WTC11 (cell line): ENCODE measurements around the gene LRRFIP1. TPM values are rescaled to one million over a fixed set of nuclear protein-coding genes. Genes with fewer than 3 reads are reported as not detected.

ENCODE experiments used
- ATAC-seq: fragments of 200-7000 bp; cut with Tn5 transposase; 2 replicates; pipeline ENCODE4 v1.10.0; 2021; ENCODE audit warnings: mild to moderate bottlenecking, moderate library complexity
- CTCF ChIA-PET: fragments of 300-600 bp; sonication (Branson Sonifier 250); formaldehyde crosslinking; loops from one replicate; lab custom pipeline; 2021; ENCODE audit warnings: antibody characterized with exemption; lab: Charles Lee
- POLR2A ChIA-PET: fragments of 350-600 bp; sonication (Branson Sonifier 250); formaldehyde crosslinking; loops from one replicate; lab custom pipeline; 2021; ENCODE audit warnings: antibody characterized with exemption; lab: Charles Lee
- DNase-seq: peaks from one replicate; pipeline ENCODE4 v3.0.0; 2021; ENCODE audit warnings: low spot score
- H3K27ac Mint-ChIP-seq: 2 replicates; pipeline ENCODE4 v1.8.0; 2021; ENCODE audit warnings: mixed read lengths
- H3K27me3 Mint-ChIP-seq: 2 replicates; pipeline ENCODE4 v1.8.0; 2021; ENCODE audit warnings: low read depth, mild to moderate bottlenecking, moderate library complexity, mixed read lengths
- H3K36me3 Mint-ChIP-seq: 2 replicates; pipeline ENCODE4 v1.8.0; 2021; ENCODE audit warnings: mixed read lengths
- H3K4me1 Mint-ChIP-seq: 2 replicates; pipeline ENCODE4 v1.8.0; 2022; ENCODE audit warnings: mixed read lengths
- H3K4me3 Mint-ChIP-seq: 2 replicates; pipeline ENCODE4 v1.8.0; 2021; ENCODE audit warnings: mild to moderate bottlenecking, moderate library complexity, mixed read lengths
- H3K9me3 Mint-ChIP-seq: 2 replicates; pipeline ENCODE4 v1.8.0; 2021; ENCODE audit warnings: mixed read lengths
- ARID4B ChIP-seq: sonication (generic); formaldehyde crosslinking; IDR thresholded peaks from 2 replicates; pipeline ENCODE4 v1.8.0; 2023; ENCODE audit warnings: missing genetic modification reagents, mild to moderate bottlenecking, borderline replicate concordance
- ATF2 ChIP-seq: sonication (generic); formaldehyde crosslinking; IDR thresholded peaks from 2 replicates; pipeline ENCODE4 v1.8.1; 2022; ENCODE audit warnings: low read depth, missing genetic modification reagents, borderline replicate concordance
- ATF6 ChIP-seq: sonication (generic); formaldehyde crosslinking; IDR thresholded peaks from 2 replicates; pipeline ENCODE4 v1.8.1; 2023; ENCODE audit warnings: mild to moderate bottlenecking, missing genetic modification reagents
- E2F1 ChIP-seq: sonication (generic); formaldehyde crosslinking; IDR thresholded peaks from 2 replicates; pipeline ENCODE4 v1.8.0; 2022; ENCODE audit warnings: mild to moderate bottlenecking, missing genetic modification reagents
- E2F4 ChIP-seq: sonication (generic); formaldehyde crosslinking; IDR thresholded peaks from 2 replicates; pipeline ENCODE4 v1.8.1; 2022; ENCODE audit warnings: low read depth, mild to moderate bottlenecking, moderate library complexity, missing genetic modification reagents, borderline replicate concordance
- EMX1 ChIP-seq: fragments of 250-450 bp; sonication (Bioruptor Pico); IDR thresholded peaks from 2 replicates; pipeline ENCODE4 v1.8.0; 2021; ENCODE audit warnings: mild to moderate bottlenecking
- ESRRA ChIP-seq: sonication (generic); formaldehyde crosslinking; IDR thresholded peaks from 2 replicates; pipeline ENCODE4 v1.8.1; 2022; ENCODE audit warnings: mild to moderate bottlenecking, missing genetic modification reagents, borderline replicate concordance
- GABPB1 ChIP-seq: sonication (generic); formaldehyde crosslinking; IDR thresholded peaks from 2 replicates; pipeline ENCODE4 v1.8.1; 2023; ENCODE audit warnings: mild to moderate bottlenecking, missing genetic modification reagents
- IRF1 ChIP-seq: sonication (generic); formaldehyde crosslinking; IDR thresholded peaks from 2 replicates; pipeline ENCODE4 v1.8.0; 2023; ENCODE audit warnings: missing genetic modification reagents
- OVOL2 ChIP-seq: fragments of 250-450 bp; sonication (Bioruptor Pico); IDR thresholded peaks from 2 replicates; pipeline ENCODE4 v1.9.0; 2021; ENCODE audit warnings: mild to moderate bottlenecking, borderline replicate concordance
- PRDM15 ChIP-seq: sonication (generic); formaldehyde crosslinking; IDR thresholded peaks from 2 replicates; pipeline ENCODE4 v1.8.0; 2022; ENCODE audit warnings: missing genetic modification reagents
- TEAD1 ChIP-seq: sonication (generic); formaldehyde crosslinking; IDR thresholded peaks from 2 replicates; pipeline ENCODE4 v1.8.0; 2022; ENCODE audit warnings: mild to moderate bottlenecking, missing genetic modification reagents
- TEAD4 ChIP-seq: sonication (generic); formaldehyde crosslinking; IDR thresholded peaks from 2 replicates; pipeline ENCODE4 v1.8.0; 2022; ENCODE audit warnings: mild to moderate bottlenecking, missing genetic modification reagents
- ZNF138 ChIP-seq: sonication (generic); formaldehyde crosslinking; conservative IDR thresholded peaks from 2 replicates; pipeline ENCODE4 v1.8.1; 2022; ENCODE audit warnings: mild to moderate bottlenecking, moderate library complexity, missing genetic modification reagents
- ZNF263 ChIP-seq: sonication (generic); formaldehyde crosslinking; IDR thresholded peaks from 2 replicates; pipeline ENCODE4 v1.8.1; 2022; ENCODE audit warnings: low read depth, mild to moderate bottlenecking, moderate library complexity, missing genetic modification reagents
- ZNF425 ChIP-seq: fragments of 250-450 bp; sonication (Bioruptor Pico); conservative IDR thresholded peaks from 2 replicates; pipeline ENCODE4 v1.9.0; 2021; ENCODE audit warnings: mild to moderate bottlenecking
- ZNF671 ChIP-seq: fragments of 250-450 bp; sonication (Bioruptor Pico); IDR thresholded peaks from 2 replicates; pipeline ENCODE4 v1.8.0; 2021; ENCODE audit warnings: mild to moderate bottlenecking
- total RNA-seq: library from RNA; stranded (reverse); gene quantifications from 3 replicates; pipeline ENCODE4 v1.2.3, GENCODE V29; 2021

Gene LRRFIP1
- total RNA-seq, 1 experiment from 2014 or later = 88.4 TPM

GRCh38 chr2:237801466-237801865 is 174.1 kb downstream of the LRRFIP1 start (continued):
- TF ChIP-seq PRDM15 (no peak), ATF6 (CRISPR knock-in tag) (no peak), OVOL2 (CRISPR knock-in tag) (no peak), ATF2 (CRISPR knock-in tag) (no peak), E2F1 (no peak)

- Mint-ChIP-seq H3K27ac (no peak overlapping the region), H3K36me3 (no peaks in the 10 kb centered on the region), H3K4me3 (no peak overlapping the region), H3K27me3 (no peaks in the 10 kb centered on the region), H3K4me1 (no peaks in the 10 kb centered on the region), H3K9me3 (no peaks in the 10 kb centered on the region)
- ATAC-seq = no peak
- no peak for DNase-seq
- ChIA-PET CTCF (no interaction called here), POLR2A (no interaction called here)
- TF ChIP-seq ARID4B (CRISPR knock-in tag) (no peak), ZNF425 (no peak), EMX1 (no peak), TEAD4 (CRISPR knock-in tag) (no peak), ZNF671 (CRISPR knock-in tag) (no peak), GABPB1 (no peak), ZNF263 (CRISPR knock-in tag) (no peak), IRF1 (CRISPR knock-in tag) (no peak), TEAD1 (no peak), E2F4 (CRISPR knock-in tag) (no peak), ZNF138 (CRISPR knock-in tag) (no peak), ESRRA (CRISPR knock-in tag) (no peak)
These were observed 178.9 kb downstream of the LRRFIP1 start for GRCh38 chr2:237806334-237806733.
